Psoas muscle (tissue), 8 donors: ENCODE measurements around the gene ZSCAN22. TPM values are rescaled to one million over a fixed set of nuclear protein-coding genes. Genes with fewer than 3 reads are reported as not detected.

Experiments used
- ATAC-seq, 4 donors: fragments of 200-7000 bp; cut with Tn5 transposase; one replicate each; pipeline ENCODE4 v1.9.1; 2020; ENCODE audit warnings: moderate library complexity in 3 of 4, mild to moderate bottlenecking in 2 of 4
- DNase-seq, 2 donors: peaks; one replicate each; pipeline ENCODE4 v3.0.0-alpha.2; 2020
- H3K27ac ChIP-seq: fragments of 200-600 bp; one replicate; pipeline ENCODE4 v1.8.0; 2022
- H3K27me3 ChIP-seq, 3 donors: fragments of 200-600 bp in 1 of 3; one replicate each; pipeline versions ENCODE4 v1.6.1 to v1.8.0; 2013 to 2022; ENCODE audit warnings: low read length in 2 of 3, mild to moderate bottlenecking in 2 of 3, moderate library complexity in 1 of 3; ENCODE audit not compliant: insufficient read depth in 3 of 3
- H3K36me3 ChIP-seq, 2 donors: fragments of 200-600 bp in 1 of 2; one replicate each; pipeline versions ENCODE4 v1.6.1 to v1.8.0; 2013 to 2022; ENCODE audit warnings: low read depth in 1 of 2, mild to moderate bottlenecking in 1 of 2, moderate library complexity in 1 of 2; ENCODE audit not compliant: insufficient read depth in 1 of 2
- H3K4me1 ChIP-seq: fragments of 200-600 bp; one replicate; pipeline ENCODE4 v1.8.0; 2022
- H3K4me3 ChIP-seq: fragments of 200-600 bp; one replicate; pipeline ENCODE4 v1.8.0; 2022; ENCODE audit warnings: mild to moderate bottlenecking
- H3K9me3 ChIP-seq: fragments of 200-600 bp; one replicate; pipeline ENCODE4 v1.8.0; 2022
- CTCF ChIP-seq: fragments of 200-600 bp; IDR thresholded peaks from one replicate; pipeline ENCODE4 v1.8.0; 2022; ENCODE audit warnings: antibody characterized with exemption
- WGBS, 3 donors: extraction: QIAGEN DNeasy Blood & Tissue Kit; methylation state at CpG; one replicate each; pipeline versions ENCODE4 v1.1.6 to v1.1.7; 2013; 5-methylcytosine and 5-hydroxymethylcytosine counted together
- intact Hi-C, 2 donors: fragments of 100-400 bp; cut with DNase I; formaldehyde crosslinking; loops; one replicate each; pipeline versions ENCODE4 v1.11.0 to v1.14.2; 2022
- polyA plus RNA-seq, 3 donors: library from polyadenylated mRNA; stranded (reverse); fragments of 200-250 nt; gene quantifications; one replicate each; pipeline ENCODE4 v1.2.3, GENCODE V29; 2013
- total RNA-seq, 4 donors: library from RNA; stranded (reverse); fragmentation: NEBNext Ultra II Directional in 2 of 4; extraction: Animal tissue kit (Norgen Biotek cat#: 25700) in 2 of 4; gene quantifications; one replicate each; pipeline versions ENCODE4 v1.2.1 to v1.2.4, GENCODE V29; 2021 to 2023
- donor health status: healthy with polysubstance abuse.
- donor health status: DM: no; HTN: no; CAD: no; lungs with moderate emphysema.
- donor health status: Bipolar disorder and iron deficiency.
- donor health status: healthy.
- donor health status: DM: yes; HTN: yes; CAD: no.
- donor health status: DM: no; HTN: no; CAD: no.
- donor health status: DM: no; HTN: no; CAD: no.
- donor health status: DM: yes; HTN: yes; CAD: no.

ZSCAN22 gene
- total and polyA plus RNA-seq, 7 donors, result 1.1 to 3.1 (median 2.0) TPM

- Histone ChIP-seq H3K4me1 (peaks cover 24% of the 10 kb centered on the region), H3K4me3 (peak overlapping the region; percentile 95), H3K9me3 (no peaks in the 10 kb centered on the region), H3K36me3 (peaks cover 0 to 12% of the 10 kb centered on the region in 2 donors), H3K27ac (no peak overlapping the region), H3K27me3 (no peaks in the 10 kb centered on the region)
- WGBS, 3 donors, result 85 to 91% (median 90%) methylated on average over 6 of the region's 6 CpGs
- intact Hi-C loops, result loop anchor here (5.0 kb wide), 2 partner anchors 37 to 127 kb away; partner anchors contain the start of genes ZNF324B (in 1 of the 2) and ZNF497 (in 1 of the 2)
- DNase-seq, result no peak
- TF ChIP-seq CTCF, result no peak
- ATAC-seq, result no peak
Observed at GRCh38 chr19:58325311-58326022, 1.3 kb upstream of the ZSCAN22 start.

GRCh38 chr19:58326501-58326913, 287 bp upstream of the ZSCAN22 start:
- intact Hi-C loops, result loop anchor here (5.0 kb wide), 2 partner anchors 36 to 126 kb away; partner anchors contain the start of genes ZNF324B (in 1 of the 2) and ZNF497 (in 1 of the 2)
- no peaks in the 10 kb centered on the region for H3K9me3 ChIP-seq
- no peak for TF ChIP-seq CTCF
- peak overlapping the region; percentile 95 for H3K4me3 ChIP-seq
- peaks cover 0 to 12% of the 10 kb centered on the region in 2 donors for H3K36me3 ChIP-seq
- ATAC-seq, result peak in 1 of 4 donors; percentile 15
- H3K27ac ChIP-seq, result peak overlapping the region; percentile 99
- 1 to 8% (median 4%) methylated on average over 9 of the region's 9 CpGs for WGBS, 3 donors
- H3K4me1 ChIP-seq, result peaks cover 24% of the 10 kb centered on the region
- no peaks in the 10 kb centered on the region for H3K27me3 ChIP-seq
- DNase-seq, result no peak

GRCh38 chr19:58328999-58329398, 2.2 kb downstream of the ZSCAN22 start:
- intact Hi-C loops, result loop anchor here (5.0 kb wide), 2 partner anchors 33 to 123 kb away; partner anchors contain the start of genes ZNF324B (in 1 of the 2) and ZNF497 (in 1 of the 2)
- no peak overlapping the region for H3K4me3 ChIP-seq

GRCh38 chr19:58330458-58330857, 3.7 kb downstream of the ZSCAN22 start:
- ATAC-seq (no peak), DNase-seq (no peak)
- H3K27me3 ChIP-seq, result no peaks in the 10 kb centered on the region
- no peak overlapping the region for H3K4me3 ChIP-seq
- peaks cover 4 to 10% of the 10 kb centered on the region in 2 donors for H3K36me3 ChIP-seq
- intact Hi-C loops, result no loop called here
- 50 to 58% (median 58%) methylated on average over 4 of the region's 4 CpGs for WGBS, 3 donors
- TF ChIP-seq CTCF, result no peak
- no peak overlapping the region for H3K27ac ChIP-seq
- H3K4me1 ChIP-seq, result peaks cover 20% of the 10 kb centered on the region
- no peaks in the 10 kb centered on the region for H3K9me3 ChIP-seq

More at GRCh38 chr19:58328999-58329398, 2.2 kb downstream of the ZSCAN22 start:
- 53 to 60% (median 57%) methylated on average over 10 of the region's 10 CpGs for WGBS, 3 donors
- ATAC-seq, result no peak
- DNase-seq, result no peak
- peaks cover 0 to 4% of the 10 kb centered on the region in 2 donors for H3K36me3 ChIP-seq
- no peaks in the 10 kb centered on the region for H3K9me3 ChIP-seq
- TF ChIP-seq CTCF, result no peak
- no peak overlapping the region for H3K27ac ChIP-seq
- no peaks in the 10 kb centered on the region for H3K27me3 ChIP-seq
- peaks cover 24% of the 10 kb centered on the region for H3K4me1 ChIP-seq
